ENCODE measurements around the gene DAPK3.
"Not testable (repeated sequence)": the region's sequence is repeated elsewhere in the genome, so short reads cannot be mapped to it uniquely, and the experiment has no call there.

The DAPK3 gene

GRCh38 chr19:3955688-3956087 lies 15.2 kb downstream of the DAPK3 start:
- in situ Hi-C loops (cut with MboI; ENCODE audit: low sequenced_read_pairs): no loop called here

GRCh38 chr19:3955276-3955675 lies 15.6 kb downstream of the DAPK3 start:
- in situ Hi-C loops (cut with MboI; ENCODE audit: low sequenced_read_pairs): not testable (repeated sequence)

- in situ Hi-C loops (cut with MboI; ENCODE audit: low sequenced_read_pairs): no loop called here
These were observed 16.8 kb downstream of the DAPK3 start for GRCh38 chr19:3954107-3954506.

GRCh38 chr19:3952755-3953276 lies 18.1 kb downstream of the DAPK3 start:
- in situ Hi-C loops (cut with MboI; ENCODE audit: low sequenced_read_pairs): not testable (repeated sequence)

GRCh38 chr19:3950871-3951861 lies 19.7 kb downstream of the DAPK3 start:
- in situ Hi-C loops (cut with MboI; ENCODE audit: low sequenced_read_pairs): no loop called here

- in situ Hi-C loops (cut with MboI; ENCODE audit: low sequenced_read_pairs): no loop called here
These were observed 20.7 kb downstream of the DAPK3 start for GRCh38 chr19:3949997-3950859.

GRCh38 chr19:3949294-3949693 lies 21.6 kb downstream of the DAPK3 start:
- in situ Hi-C loops (cut with MboI; ENCODE audit: low sequenced_read_pairs): no loop called here

- in situ Hi-C loops (cut with MboI; ENCODE audit: low sequenced_read_pairs): not testable (repeated sequence)
These were observed 23.5 kb downstream of the DAPK3 start for GRCh38 chr19:3947316-3947933.

GRCh38 chr19:3945838-3946237 lies 25.1 kb downstream of the DAPK3 start:
- in situ Hi-C loops (cut with MboI; ENCODE audit: low sequenced_read_pairs): no loop called here

- in situ Hi-C loops (cut with MboI; ENCODE audit: low sequenced_read_pairs): no loop called here
These were observed 26.7 kb downstream of the DAPK3 start for GRCh38 chr19:3944018-3944721.

- in situ Hi-C loops (cut with MboI; ENCODE audit: low sequenced_read_pairs): no loop called here
These were observed 28.0 kb downstream of the DAPK3 start for GRCh38 chr19:3942790-3943409.

- in situ Hi-C loops (cut with MboI; ENCODE audit: low sequenced_read_pairs): not testable (repeated sequence)
These were observed 32.5 kb downstream of the DAPK3 start for GRCh38 chr19:3938300-3938950.

GRCh38 chr19:3936506-3937442 lies 34.1 kb downstream of the DAPK3 start:
- in situ Hi-C loops (cut with MboI; ENCODE audit: low sequenced_read_pairs): no loop called here

GRCh38 chr19:3932931-3933810 lies 37.7 kb downstream of the DAPK3 start, which contains the start of gene NMRK2:
Gene NMRK2 (plus strand): TSS chr19:3933069. CDS start chr19:3933672, 603 bp downstream.
- in situ Hi-C loops (cut with MboI; ENCODE audit: low sequenced_read_pairs): no loop called here

GRCh38 chr19:3931041-3931440 lies 39.9 kb downstream of the DAPK3 start:
- in situ Hi-C loops (cut with MboI; ENCODE audit: low sequenced_read_pairs): no loop called here

- in situ Hi-C loops (cut with MboI; ENCODE audit: low sequenced_read_pairs): no loop called here
These were observed 47.0 kb downstream of the DAPK3 start for GRCh38 chr19:3923912-3924311.

- in situ Hi-C loops (cut with MboI; ENCODE audit: low sequenced_read_pairs): no loop called here
These were observed 47.7 kb downstream of the DAPK3 start for GRCh38 chr19:3923096-3923758.
